ENCODE results near the gene LYPD3.

The LYPD3 gene

GRCh38 chr19:43433358-43433673 is 32.1 kb downstream of the LYPD3 start:
- no peak for DNase-seq (ENCODE audit: low read depth in 2 of 2)

- DNase-seq (ENCODE audit: low read depth in 2 of 2), result no peak
Observed at GRCh38 chr19:43430976-43431375, 34.4 kb downstream of the LYPD3 start.

GRCh38 chr19:43430142-43430710 is 35.2 kb downstream of the LYPD3 start:
- no peak for DNase-seq (ENCODE audit: low read depth in 2 of 2)

- DNase-seq (ENCODE audit: low read depth in 2 of 2), result no peak
Observed at GRCh38 chr19:43429395-43429794, 36.0 kb downstream of the LYPD3 start.

- no peak for DNase-seq (ENCODE audit: low read depth in 2 of 2)
Observed at GRCh38 chr19:43425567-43426392, 39.6 kb downstream of the LYPD3 start.

GRCh38 chr19:43423779-43424178 is 41.6 kb downstream of the LYPD3 start:
- DNase-seq (ENCODE audit: low read depth in 2 of 2), result no peak

GRCh38 chr19:43422689-43423066 is 42.7 kb downstream of the LYPD3 start:
- DNase-seq (ENCODE audit: low read depth in 2 of 2), result no peak

GRCh38 chr19:43422000-43422688 is 43.3 kb downstream of the LYPD3 start:
- DNase-seq (ENCODE audit: low read depth in 2 of 2), result no peak

GRCh38 chr19:43420954-43421353 is 44.5 kb downstream of the LYPD3 start:
- DNase-seq (ENCODE audit: low read depth in 2 of 2), result no peak

GRCh38 chr19:43416951-43417623 is 48.3 kb downstream of the LYPD3 start:
- no peak for DNase-seq (ENCODE audit: low read depth in 2 of 2)

- no peak for DNase-seq (ENCODE audit: low read depth in 2 of 2)
Observed at GRCh38 chr19:43414554-43414953, 50.9 kb downstream of the LYPD3 start, which contains the start of gene TEX101. Gene TEX101, plus strand, starts transcription at chr19:43414890. Its CDS starts 1,030 bp downstream, at chr19:43415920.

- no peak for DNase-seq (ENCODE audit: low read depth in 2 of 2)
Observed at GRCh38 chr19:43412441-43412840, 53.0 kb downstream of the LYPD3 start.
